ENCODE data around the gene PALD1. TPM values are rescaled to one million over a fixed set of nuclear protein-coding genes. Genes with fewer than 3 reads are reported as not detected.

Gene PALD1
- total and polyA plus RNA-seq, 9 of the 15 experiments (the other 6 are each of a cell fraction or from before 2014, with no cell fraction given), result 0.03 to 0.29 (median 0.09) TPM; not detected in 2

DNA sequence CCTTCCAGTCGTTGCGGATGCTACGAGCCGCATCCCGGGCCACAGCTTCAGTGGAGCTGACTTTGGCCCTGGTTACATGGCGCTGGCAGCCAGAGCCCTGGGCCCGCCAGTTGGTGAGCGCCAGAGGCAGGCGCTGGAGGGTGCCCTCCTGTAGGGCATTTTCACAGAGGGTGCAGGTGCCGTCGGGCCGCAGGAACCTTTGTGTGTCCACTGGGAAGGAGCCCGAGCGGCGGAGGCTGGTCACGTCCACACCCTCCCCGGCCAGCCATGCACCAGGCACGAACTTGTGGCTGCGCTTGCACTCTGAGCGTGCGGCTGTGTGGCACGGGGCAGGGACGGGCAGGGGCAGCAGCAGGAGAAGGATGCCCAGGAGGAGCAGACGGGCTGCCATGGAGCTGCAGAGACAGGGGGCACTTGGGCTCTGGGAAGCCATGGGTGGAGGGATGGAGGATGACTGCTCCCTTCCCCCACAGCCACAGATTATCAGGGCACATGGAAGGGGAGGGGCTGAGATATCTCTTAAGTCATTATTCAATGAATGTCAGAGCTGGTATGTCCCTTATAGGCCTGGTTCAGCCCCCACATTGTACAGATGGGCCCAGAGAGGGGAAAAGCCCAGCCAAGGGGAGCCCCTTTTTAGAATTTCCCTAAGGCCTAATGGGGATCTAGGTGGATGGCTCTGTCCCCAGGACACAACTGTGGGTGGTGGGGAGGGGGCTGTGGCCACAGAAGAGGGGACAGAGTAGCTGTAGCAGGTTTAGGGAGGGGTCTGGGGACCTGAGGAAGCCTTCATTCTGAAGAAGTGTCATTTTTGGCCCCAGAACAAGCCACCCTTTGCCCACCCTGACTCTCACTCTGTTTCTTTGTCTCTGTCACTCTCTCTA lies 122.2 kb downstream of the PALD1 start (continued):
- TF ChIP-seq TFAP4 (CRISPR knock-in tag; IDR thresholded peaks at IDR 0.05; ENCODE audit: borderline replicate concordance) (peak; percentile 27; the same call in 1 of the 2 replicates), ZBTB2 (IDR thresholded peaks at IDR 0.05) (0 out of 2 replicates have a peak, but pooled peaks have one; percentile 34), NUFIP1 (IDR thresholded peaks at IDR 0.05; ENCODE audit: partially characterized antibody) (no peak), RBM34 (IDR thresholded peaks at IDR 0.05; ENCODE audit: borderline replicate concordance, insufficient read depth, low read length) (no peak), STAG1 (CRISPR knock-in tag; IDR thresholded peaks at IDR 0.05; ENCODE audit: borderline replicate concordance) (no peak), KLF13 (tag; IDR thresholded peaks at IDR 0.05; ENCODE audit: borderline replicate concordance, low read depth) (no peak), SAFB2 (IDR thresholded peaks at IDR 0.05; ENCODE audit: borderline replicate concordance, low read depth, low read length, severe bottlenecking) (no peak), CREB1 (IDR thresholded peaks at IDR 0.05) (no peak), CREB1 (CRISPR knock-in tag; IDR thresholded peaks at IDR 0.05) (0 out of 2 replicates have a peak, but pooled peaks have one; percentile 5), ZNF134 (CRISPR knock-in tag; conservative IDR thresholded peaks at IDR 0.05) (no peak), RFX1 (IDR thresholded peaks at IDR 0.05) (no peak), ZNF696 (CRISPR knock-in tag; conservative IDR thresholded peaks at IDR 0.05) (no peak)
- TF ChIP-seq, protein P1, sequence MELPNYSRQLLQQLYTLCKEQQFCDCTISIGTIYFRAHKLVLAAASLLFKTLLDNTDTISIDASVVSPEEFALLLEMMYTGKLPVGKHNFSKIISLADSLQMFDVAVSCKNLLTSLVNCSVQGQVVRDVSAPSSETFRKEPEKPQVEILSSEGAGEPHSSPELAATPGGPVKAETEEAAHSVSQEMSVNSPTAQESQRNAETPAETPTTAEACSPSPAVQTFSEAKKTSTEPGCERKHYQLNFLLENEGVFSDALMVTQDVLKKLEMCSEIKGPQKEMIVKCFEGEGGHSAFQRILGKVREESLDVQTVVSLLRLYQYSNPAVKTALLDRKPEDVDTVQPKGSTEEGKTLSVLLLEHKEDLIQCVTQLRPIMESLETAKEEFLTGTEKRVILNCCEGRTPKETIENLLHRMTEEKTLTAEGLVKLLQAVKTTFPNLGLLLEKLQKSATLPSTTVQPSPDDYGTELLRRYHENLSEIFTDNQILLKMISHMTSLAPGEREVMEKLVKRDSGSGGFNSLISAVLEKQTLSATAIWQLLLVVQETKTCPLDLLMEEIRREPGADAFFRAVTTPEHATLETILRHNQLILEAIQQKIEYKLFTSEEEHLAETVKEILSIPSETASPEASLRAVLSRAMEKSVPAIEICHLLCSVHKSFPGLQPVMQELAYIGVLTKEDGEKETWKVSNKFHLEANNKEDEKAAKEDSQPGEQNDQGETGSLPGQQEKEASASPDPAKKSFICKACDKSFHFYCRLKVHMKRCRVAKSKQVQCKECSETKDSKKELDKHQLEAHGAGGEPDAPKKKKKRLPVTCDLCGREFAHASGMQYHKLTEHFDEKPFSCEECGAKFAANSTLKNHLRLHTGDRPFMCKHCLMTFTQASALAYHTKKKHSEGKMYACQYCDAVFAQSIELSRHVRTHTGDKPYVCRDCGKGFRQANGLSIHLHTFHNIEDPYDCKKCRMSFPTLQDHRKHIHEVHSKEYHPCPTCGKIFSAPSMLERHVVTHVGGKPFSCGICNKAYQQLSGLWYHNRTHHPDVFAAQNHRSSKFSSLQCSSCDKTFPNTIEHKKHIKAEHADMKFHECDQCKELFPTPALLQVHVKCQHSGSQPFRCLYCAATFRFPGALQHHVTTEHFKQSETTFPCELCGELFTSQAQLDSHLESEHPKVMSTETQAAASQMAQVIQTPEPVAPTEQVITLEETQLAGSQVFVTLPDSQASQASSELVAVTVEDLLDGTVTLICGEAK (IDR thresholded peaks at IDR 0.05), result no peak
- TF ChIP-seq, protein P1 (CRISPR knock-in tag; IDR thresholded peaks at IDR 0.05), result no peak
- TF ChIP-seq, protein P2, sequence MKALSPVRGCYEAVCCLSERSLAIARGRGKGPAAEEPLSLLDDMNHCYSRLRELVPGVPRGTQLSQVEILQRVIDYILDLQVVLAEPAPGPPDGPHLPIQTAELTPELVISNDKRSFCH (CRISPR knock-in tag; IDR thresholded peaks at IDR 0.05), result no peak
- TF ChIP-seq, protein P2 (tag; IDR thresholded peaks at IDR 0.05), result no peak
